GM12878 (cell line): ENCODE data around the gene SLC24A3. TPM values are rescaled to one million over a fixed set of nuclear protein-coding genes. Genes with fewer than 3 reads are reported as not detected.
A peak's percentile ranks its signal among the peaks of the same experiment; 100 is the strongest.

Experiments used
- ATAC-seq: fragments of 200-7000 bp; cut with Tn5 transposase; 3 replicates; pipeline ENCODE4 v1.9.1; 2020; ENCODE audit warnings: mild to moderate bottlenecking, moderate library complexity
- BruUV-seq: library from RNA; stranded (reverse); fragments of 400-500 nt; replicated peaks from 2 replicates; lab custom pipeline; 2021; lab: Mats Ljungman, UMichigan
- CTCF ChIA-PET: fragments of 300-600 bp; sonication (Branson Sonifier 250); formaldehyde crosslinking; extraction: SDS; loops from one replicate; lab custom pipeline; 2021; ENCODE audit warnings: inconsistent platforms; lab: Yijun Ruan, JAX
- POLR2A ChIA-PET: fragments of 350-600 bp; formaldehyde crosslinking; extraction: SDS; loops from one replicate; lab custom pipeline; 2021; ENCODE audit warnings: inconsistent platforms; lab: Charles Lee
- RAD21 ChIA-PET: fragments of 300-600 bp; sonication (Branson Sonifier 250); formaldehyde crosslinking; loops from one replicate; lab custom pipeline; 2023; ENCODE audit warnings: antibody characterized with exemption; ENCODE audit not compliant: unreplicated experiment; lab: Charles Lee
- SMC1A ChIA-PET: fragments of 300-600 bp; sonication (Branson Sonifier 250); formaldehyde crosslinking; loops from one replicate; lab custom pipeline; 2023; ENCODE audit not compliant: unreplicated experiment, uncharacterized antibody; lab: Charles Lee
- DNase-seq: peaks from one replicate; pipeline ENCODE4 v3.0.0-alpha.2; 2011; ENCODE audit warnings: low read depth, low spot score
- FAIRE-seq: peaks from 3 replicates; lab custom pipeline; 2011; peaks lifted over from hg19 to GRCh38; lab: Jason Lieb, UNC
- H2AFZ ChIP-seq: 2 replicates; pipeline ENCODE4 v1.6.0; 2011; ENCODE audit warnings: low read depth, low read length, control low read depth; ENCODE audit not compliant: control insufficient read depth
- H3K27ac ChIP-seq: 2 replicates; pipeline ENCODE4 v1.5.1; 2011; ENCODE audit warnings: control low read depth; ENCODE audit not compliant: control insufficient read depth, insufficient read depth
- H3K27me3 ChIP-seq, 2 experiments: replicated peaks in 1 of 2; 2 replicates each; pipeline versions ENCODE4 v1.6.0 to v1.6.1; 2011; ENCODE audit warnings: low read length in 1 of 2; ENCODE audit not compliant: control insufficient read depth in 2 of 2, insufficient read depth in 2 of 2
- H3K36me3 ChIP-seq, 2 experiments: 2 replicates each; pipeline ENCODE4 v1.5.1; 2011; ENCODE audit warnings: low read length in 1 of 2; ENCODE audit not compliant: control insufficient read depth in 2 of 2, insufficient read depth in 2 of 2
- H3K4me1 ChIP-seq: 2 replicates; pipeline ENCODE4 v1.6.1; 2011; ENCODE audit warnings: mild to moderate bottlenecking, low read length, moderate library complexity, mixed read lengths; ENCODE audit not compliant: control insufficient read depth, insufficient read depth
- H3K4me2 ChIP-seq: 2 replicates; pipeline ENCODE4 v1.6.0; 2011; ENCODE audit warnings: control low read depth; ENCODE audit not compliant: control insufficient read depth, insufficient read depth
- H3K4me3 ChIP-seq: fragments of 200-600 bp; sonication (generic); 2 replicates; pipeline ENCODE4 v1.5.1; 2016
- H3K79me2 ChIP-seq: 2 replicates; pipeline ENCODE4 v1.6.0; 2011; ENCODE audit warnings: low read length; ENCODE audit not compliant: control insufficient read depth, insufficient read depth
- H3K9ac ChIP-seq: 2 replicates; pipeline ENCODE4 v1.8.0; 2011; ENCODE audit warnings: low read length, control low read depth, mixed read lengths; ENCODE audit not compliant: control insufficient read depth, insufficient read depth
- H3K9me3 ChIP-seq: replicated peaks from 3 replicates; pipeline ENCODE4 v1.5.1; 2011; ENCODE audit warnings: mild to moderate bottlenecking, low read length; ENCODE audit not compliant: control insufficient read depth, insufficient read depth
- H4K20me1 ChIP-seq: 2 replicates; pipeline ENCODE4 v1.6.0; 2011; ENCODE audit not compliant: control insufficient read depth, insufficient read depth
- ASH2L ChIP-seq: fragments of 300-600, 200-600 bp; sonication (generic); IDR thresholded peaks from 2 replicates; pipeline ENCODE4 v1.6.1; 2017; ENCODE audit warnings: low read depth, mild to moderate bottlenecking, borderline replicate concordance
- CBFB ChIP-seq: IDR thresholded peaks from 2 replicates; pipeline ENCODE4 v1.6.1; 2016; ENCODE audit warnings: antibody characterized with exemption, low read depth
- EP300 ChIP-seq, 2 experiments: fragments of 150-350 bp in 1 of 2; IDR thresholded peaks; 2 replicates each; pipeline ENCODE4 v1.6.1; 2011 to 2012; ENCODE audit warnings: low read depth in 2 of 2, low read length in 2 of 2, borderline replicate concordance in 1 of 2, improper control_type of control experiment in 1 of 2, inconsistent platforms in 1 of 2; ENCODE audit not compliant: control insufficient read depth in 1 of 2
- HDGF ChIP-seq: fragments of 450-650 bp; IDR thresholded peaks from 2 replicates; pipeline ENCODE4 v1.6.1; 2016; ENCODE audit warnings: antibody characterized with exemption
- KAT2A ChIP-seq: conservative IDR thresholded peaks from 2 replicates; pipeline ENCODE4 v1.6.1; 2011; ENCODE audit warnings: low read depth, low read length; ENCODE audit not compliant: control insufficient read depth
- POLR2AphosphoS2 ChIP-seq: IDR thresholded peaks from 2 replicates; pipeline ENCODE4 v1.6.1; 2011; ENCODE audit warnings: low read depth, mild to moderate bottlenecking, low read length, improper control_type of control experiment, moderate library complexity
- STAT1 ChIP-seq: fragments of 450-650 bp; conservative IDR thresholded peaks from 2 replicates; pipeline ENCODE4 v1.6.1; 2014; ENCODE audit warnings: antibody characterized with exemption, mild to moderate bottlenecking
- SUPT20H ChIP-seq: IDR thresholded peaks from 2 replicates; pipeline ENCODE4 v1.6.1; 2011; ENCODE audit warnings: low read depth, mild to moderate bottlenecking, low read length, moderate library complexity, borderline replicate concordance; ENCODE audit not compliant: control insufficient read depth
- TCF7 ChIP-seq: IDR thresholded peaks from 2 replicates; pipeline ENCODE4 v1.6.1; 2014; ENCODE audit warnings: antibody characterized with exemption, borderline replicate concordance
- ZNF24 ChIP-seq: fragments of 450-650 bp; IDR thresholded peaks from 2 replicates; pipeline ENCODE4 v1.6.1; 2017; ENCODE audit warnings: antibody characterized with exemption, mild to moderate bottlenecking
- WGBS: methylation state at CpG from one replicate; pipeline ENCODE4 v1.1.6; 2016; ENCODE audit warnings: low lambda C conversion rate; ENCODE audit not compliant: insufficient replicate concordance, insufficient coverage; ENCODE audit errors: missing lambda C conversion rate; 5-methylcytosine and 5-hydroxymethylcytosine counted together
- in situ Hi-C: fragments of 300-500 bp; cut with MboI; formaldehyde crosslinking; loops from 9 replicates; pipeline ENCODE4 v1.14.3; 2018; ENCODE audit warnings: mixed read lengths
- intact Hi-C: fragments of 100-400 bp; cut with micrococcal nuclease; formaldehyde crosslinking; loops from one replicate; pipeline ENCODE4 v1.14.2; 2022; ENCODE audit not compliant: unreplicated experiment
- polyA plus RNA-seq, 11 experiments: library from polyadenylated mRNA; depleted of rRNA in 4 of 11; unstranded in 6 of 11; stranded (reverse) in 5 of 11; fragments of >200 nt; fragmentation: Nextera tagmentation in 4 of 11; fragmentation: Illumina TruSeq in 1 of 11; extraction: Ambion mirVana in 4 of 11; extraction: Trizol in 1 of 11; gene quantifications; 1 replicate in 1 of 11; 2 replicates in 10 of 11; pipeline versions ENCODE4 v1.2.1 to v1.2.3, GENCODE V29; 2011 to 2016; ENCODE audit warnings: inconsistent platforms in 2 of 11, missing spikeins in 2 of 11, low read depth in 1 of 11
- total RNA-seq, 4 experiments: library from RNA; depleted of rRNA in 3 of 4; stranded (reverse); fragments of >200 nt in 3 of 4; fragmentation: Illumina TruSeq in 1 of 4; extraction: Trizol in 1 of 4; gene quantifications; 2 replicates each; pipeline versions ENCODE4 v1.2.1 to v1.2.3, GENCODE V29; 2013 to 2021
- TF ChIP-seq, protein P1 (sequence below): fragments of 450-650 bp; formaldehyde crosslinking; IDR thresholded peaks from 2 replicates; pipeline ENCODE4 v1.4.0; 2022; ENCODE audit warnings: mild to moderate bottlenecking, moderate library complexity

The SLC24A3 gene
- total and polyA plus RNA-seq, 10 of the 15 experiments (the other 5 are each of a cell fraction or from before 2014, with no cell fraction given) = 0.04 TPM; not detected in 9

DNA sequence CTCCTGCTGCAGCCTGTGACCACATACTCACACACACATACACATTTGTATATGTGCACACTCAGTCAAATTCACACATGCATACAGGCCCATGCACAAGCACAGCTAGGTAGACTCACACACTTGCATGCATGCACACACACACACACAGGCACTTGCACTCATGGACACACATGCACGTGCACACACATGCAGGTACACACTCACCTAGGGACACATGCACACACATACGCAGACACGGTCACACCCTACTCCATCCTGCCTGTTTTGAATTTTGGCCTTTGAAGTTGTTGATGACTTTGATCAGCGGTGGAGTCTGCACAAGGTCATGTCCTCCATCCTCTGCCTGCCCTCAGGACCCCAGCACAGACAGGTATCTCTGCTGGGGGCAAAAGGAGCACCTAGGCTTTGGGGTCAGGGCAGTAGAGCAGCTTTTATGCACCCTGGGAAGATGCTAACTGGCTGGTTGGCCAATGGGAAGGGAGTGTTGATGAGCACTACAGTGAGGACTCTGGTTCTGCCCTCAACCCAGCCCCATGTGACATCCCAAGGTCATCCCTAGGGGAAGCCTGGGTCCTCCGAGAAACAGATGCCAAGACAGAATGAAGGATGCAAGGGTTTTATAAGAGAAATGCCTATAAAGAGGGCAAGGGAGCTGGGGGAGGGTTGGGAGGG, 218.3 kb downstream of the SLC24A3 start:
- no peak for ATAC-seq

More for the DNA sequence above, 218.3 kb downstream of the SLC24A3 start:
- 34% methylated on average over 5 of the region's 5 CpGs for WGBS
- CTCF ChIA-PET = no interaction called here
- SMC1A ChIA-PET = no interaction called here
- no peak for DNase-seq
- Histone ChIP-seq H3K27ac (no peak overlapping the region), H3K27me3 (peaks cover 0 to 5% of the 10 kb centered on the region in 2 experiments; a peak in 2 of 4 replicates), H4K20me1 (no peaks in the 10 kb centered on the region), H2AFZ (no peak overlapping the region), H3K9me3 (no peaks in the 10 kb centered on the region), H3K36me3 (no peaks in the 10 kb centered on the region), H3K79me2 (no peaks in the 10 kb centered on the region), H3K4me3 (no peak overlapping the region), H3K4me2 (no peak overlapping the region), H3K9ac (no peak overlapping the region), H3K4me1 (peaks cover 5% of the 10 kb centered on the region; the same call in 1 of the 2 replicates)
- RAD21 ChIA-PET = no interaction called here
- TF ChIP-seq HDGF (no peak), CBFB (no peak), SUPT20H (no peak), TCF7 (no peak), EP300 (IDR thresholded peaks at IDR 0.05; ENCODE audit: borderline replicate concordance in 1 of 2, control insufficient read depth in 1 of 2, low read depth in 2 of 2, low read length in 2 of 2) (no peak), STAT1 (no peak), KAT2A (no peak), ZNF24 (no peak), ASH2L (no peak), POLR2AphosphoS2 (no peak)
- TF ChIP-seq, protein P1, sequence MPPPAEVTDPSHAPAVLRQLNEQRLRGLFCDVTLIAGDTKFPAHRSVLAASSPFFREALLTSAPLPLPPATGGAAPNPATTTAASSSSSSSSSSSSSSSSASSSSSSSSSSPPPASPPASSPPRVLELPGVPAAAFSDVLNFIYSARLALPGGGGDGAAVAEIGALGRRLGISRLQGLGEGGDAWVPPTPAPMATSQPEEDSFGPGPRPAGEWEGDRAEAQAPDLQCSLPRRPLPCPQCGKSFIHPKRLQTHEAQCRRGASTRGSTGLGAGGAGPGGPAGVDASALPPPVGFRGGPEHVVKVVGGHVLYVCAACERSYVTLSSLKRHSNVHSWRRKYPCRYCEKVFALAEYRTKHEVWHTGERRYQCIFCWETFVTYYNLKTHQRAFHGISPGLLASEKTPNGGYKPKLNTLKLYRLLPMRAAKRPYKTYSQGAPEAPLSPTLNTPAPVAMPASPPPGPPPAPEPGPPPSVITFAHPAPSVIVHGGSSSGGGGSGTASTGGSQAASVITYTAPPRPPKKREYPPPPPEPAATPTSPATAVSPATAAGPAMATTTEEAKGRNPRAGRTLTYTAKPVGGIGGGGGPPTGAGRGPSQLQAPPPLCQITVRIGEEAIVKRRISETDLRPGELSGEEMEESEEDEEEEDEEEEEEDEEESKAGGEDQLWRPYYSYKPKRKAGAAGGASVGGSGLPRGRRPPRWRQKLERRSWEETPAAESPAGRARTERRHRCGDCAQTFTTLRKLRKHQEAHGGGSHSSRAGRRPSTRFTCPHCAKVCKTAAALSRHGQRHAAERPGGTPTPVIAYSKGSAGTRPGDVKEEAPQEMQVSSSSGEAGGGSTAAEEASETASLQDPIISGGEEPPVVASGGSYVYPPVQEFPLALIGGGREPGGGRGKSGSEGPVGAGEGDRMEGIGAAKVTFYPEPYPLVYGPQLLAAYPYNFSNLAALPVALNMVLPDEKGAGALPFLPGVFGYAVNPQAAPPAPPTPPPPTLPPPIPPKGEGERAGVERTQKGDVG (CRISPR knock-in tag) = no peak
- peak; percentile 35 for FAIRE-seq
- intact Hi-C loops = no loop called here
- POLR2A ChIA-PET = no interaction called here
- in situ Hi-C loops = no loop called here
- BruUV-seq = no TSS peak
